ENCODE measurements around the gene ZNF407.

Gene ZNF407

GRCh38 chr18:74949611-74950010 is 351.9 kb downstream of the ZNF407 start:
- H3K79me2 ChIP-seq (ENCODE audit: control insufficient read depth, insufficient read depth, low read length) = no peaks in the 10 kb centered on the region
- no peak overlapping the region for H3K27ac ChIP-seq (ENCODE audit: low read depth, low read length)
- no peak overlapping the region for H2BK120ac ChIP-seq (ENCODE audit: low read depth, low read length)
- no CpG with 5 or more reads among the region's 1 CpG for WGBS (ENCODE audit: extremely low coverage, insufficient coverage, low lambda C conversion rate)
- no peak overlapping the region for H2BK15ac ChIP-seq (replicated peaks; ENCODE audit: low read depth)
- no peak overlapping the region for H3K4me2 ChIP-seq (ENCODE audit: low read length)
- H3K36me3 ChIP-seq (ENCODE audit: control insufficient read depth, insufficient read depth, low read length) = no peaks in the 10 kb centered on the region
- H3K4ac ChIP-seq (ENCODE audit: low read depth, low read length) = no peak overlapping the region
- H3K27me3 ChIP-seq (ENCODE audit: insufficient read depth, low read length, poor library complexity) = no peaks in the 10 kb centered on the region
- H3K18ac ChIP-seq (ENCODE audit: low read length) = no peak overlapping the region
- H3K4me1 ChIP-seq (ENCODE audit: control insufficient read depth, low read depth, low read length) = no peaks in the 10 kb centered on the region
- no peak for DNase-seq
- H3K79me1 ChIP-seq (ENCODE audit: low read length) = no peaks in the 10 kb centered on the region
- H3K56ac ChIP-seq (ENCODE audit: low read length) = no peak overlapping the region
- H3K9ac ChIP-seq (ENCODE audit: low read length) = no peak overlapping the region
- H2AK5ac ChIP-seq (ENCODE audit: low read length) = no peak overlapping the region
- no peak overlapping the region for H3K23ac ChIP-seq (ENCODE audit: low read length)
- no peak overlapping the region for H2BK5ac ChIP-seq (ENCODE audit: low read length)
- H4K5ac ChIP-seq (ENCODE audit: low read length) = no peak overlapping the region
- H4K8ac ChIP-seq (ENCODE audit: low read depth, low read length) = no peak overlapping the region
- no peak overlapping the region for H3K4me3 ChIP-seq (ENCODE audit: low read length)

- H3K4ac ChIP-seq (ENCODE audit: low read depth, low read length) = no peak overlapping the region
- no peaks in the 10 kb centered on the region for H3K79me1 ChIP-seq (ENCODE audit: low read length)
- no peak overlapping the region for H4K8ac ChIP-seq (ENCODE audit: low read depth, low read length)
- H3K18ac ChIP-seq (ENCODE audit: low read length) = no peak overlapping the region
- H3K36me3 ChIP-seq (ENCODE audit: control insufficient read depth, insufficient read depth, low read length) = no peaks in the 10 kb centered on the region
- H3K4me3 ChIP-seq (ENCODE audit: low read length) = no peak overlapping the region
- H3K4me1 ChIP-seq (ENCODE audit: control insufficient read depth, low read depth, low read length) = no peaks in the 10 kb centered on the region
- H3K27me3 ChIP-seq (ENCODE audit: insufficient read depth, low read length, poor library complexity) = no peaks in the 10 kb centered on the region
- H3K23ac ChIP-seq (ENCODE audit: low read length) = no peak overlapping the region
- no peak overlapping the region for H3K4me2 ChIP-seq (ENCODE audit: low read length)
- H2BK15ac ChIP-seq (replicated peaks; ENCODE audit: low read depth) = no peak overlapping the region
- H2BK5ac ChIP-seq (ENCODE audit: low read length) = no peak overlapping the region
- no peak overlapping the region for H3K56ac ChIP-seq (ENCODE audit: low read length)
- H3K9ac ChIP-seq (ENCODE audit: low read length) = no peak overlapping the region
- no CpG with 5 or more reads among the region's 4 CpGs for WGBS (ENCODE audit: extremely low coverage, insufficient coverage, low lambda C conversion rate)
- H3K27ac ChIP-seq (ENCODE audit: low read depth, low read length) = no peak overlapping the region
- DNase-seq = peak; percentile 15
- no peaks in the 10 kb centered on the region for H3K79me2 ChIP-seq (ENCODE audit: control insufficient read depth, insufficient read depth, low read length)
- no peak overlapping the region for H2BK120ac ChIP-seq (ENCODE audit: low read depth, low read length)
- H4K5ac ChIP-seq (ENCODE audit: low read length) = no peak overlapping the region
- no peak overlapping the region for H2AK5ac ChIP-seq (ENCODE audit: low read length)
Observed at GRCh38 chr18:74950479-74950878, 352.8 kb downstream of the ZNF407 start.

- WGBS (ENCODE audit: extremely low coverage, insufficient coverage, low lambda C conversion rate) = no CpG with 5 or more reads among the region's 4 CpGs
- Histone ChIP-seq H4K8ac (ENCODE audit: low read depth, low read length) (no peak overlapping the region), H3K79me2 (ENCODE audit: control insufficient read depth, insufficient read depth, low read length) (no peaks in the 10 kb centered on the region), H3K36me3 (ENCODE audit: control insufficient read depth, insufficient read depth, low read length) (no peaks in the 10 kb centered on the region), H3K4ac (ENCODE audit: low read depth, low read length) (no peak overlapping the region), H2BK15ac (replicated peaks; ENCODE audit: low read depth) (no peak overlapping the region), H4K5ac (ENCODE audit: low read length) (no peak overlapping the region), H3K27ac (ENCODE audit: low read depth, low read length) (no peak overlapping the region), H2AK5ac (ENCODE audit: low read length) (no peak overlapping the region), H2BK5ac (ENCODE audit: low read length) (no peak overlapping the region), H3K79me1 (ENCODE audit: low read length) (no peaks in the 10 kb centered on the region), H3K4me2 (ENCODE audit: low read length) (no peak overlapping the region), H2BK120ac (ENCODE audit: low read depth, low read length) (no peak overlapping the region), H3K18ac (ENCODE audit: low read length) (no peak overlapping the region), H3K56ac (ENCODE audit: low read length) (no peak overlapping the region), H3K27me3 (ENCODE audit: insufficient read depth, low read length, poor library complexity) (no peaks in the 10 kb centered on the region), H3K4me3 (ENCODE audit: low read length) (no peak overlapping the region), H3K23ac (ENCODE audit: low read length) (no peak overlapping the region), H3K4me1 (ENCODE audit: control insufficient read depth, low read depth, low read length) (no peaks in the 10 kb centered on the region), H3K9ac (ENCODE audit: low read length) (no peak overlapping the region)
- no peak for DNase-seq
Observed at GRCh38 chr18:74951165-74951760, 353.6 kb downstream of the ZNF407 start.

GRCh38 chr18:74957588-74958224 is 360.0 kb downstream of the ZNF407 start:
- no peaks in the 10 kb centered on the region for H3K79me2 ChIP-seq (ENCODE audit: control insufficient read depth, insufficient read depth, low read length)
- no peak overlapping the region for H3K4ac ChIP-seq (ENCODE audit: low read depth, low read length)

GRCh38 chr18:74959216-74959615 is 361.5 kb downstream of the ZNF407 start:
- Histone ChIP-seq H3K18ac (ENCODE audit: low read length) (no peak overlapping the region), H3K36me3 (ENCODE audit: control insufficient read depth, insufficient read depth, low read length) (no peaks in the 10 kb centered on the region), H2BK5ac (ENCODE audit: low read length) (no peak overlapping the region), H2AK5ac (ENCODE audit: low read length) (no peak overlapping the region), H3K56ac (ENCODE audit: low read length) (no peak overlapping the region), H3K4me1 (ENCODE audit: control insufficient read depth, low read depth, low read length) (no peaks in the 10 kb centered on the region), H4K5ac (ENCODE audit: low read length) (no peak overlapping the region), H3K27ac (ENCODE audit: low read depth, low read length) (no peak overlapping the region), H2BK15ac (replicated peaks; ENCODE audit: low read depth) (no peak overlapping the region), H3K79me1 (ENCODE audit: low read length) (no peaks in the 10 kb centered on the region), H3K27me3 (ENCODE audit: insufficient read depth, low read length, poor library complexity) (no peaks in the 10 kb centered on the region), H3K4ac (ENCODE audit: low read depth, low read length) (no peak overlapping the region), H3K9ac (ENCODE audit: low read length) (no peak overlapping the region), H2BK120ac (ENCODE audit: low read depth, low read length) (no peak overlapping the region), H3K4me2 (ENCODE audit: low read length) (no peak overlapping the region), H3K79me2 (ENCODE audit: control insufficient read depth, insufficient read depth, low read length) (no peaks in the 10 kb centered on the region), H3K23ac (ENCODE audit: low read length) (no peak overlapping the region), H3K4me3 (ENCODE audit: low read length) (no peak overlapping the region), H4K8ac (ENCODE audit: low read depth, low read length) (no peak overlapping the region)
- no CpG with 5 or more reads among the region's 3 CpGs for WGBS (ENCODE audit: extremely low coverage, insufficient coverage, low lambda C conversion rate)
- no peak for DNase-seq

More at GRCh38 chr18:74957588-74958224, 360.0 kb downstream of the ZNF407 start:
- no peak overlapping the region for H2BK120ac ChIP-seq (ENCODE audit: low read depth, low read length)
- no peak overlapping the region for H2BK5ac ChIP-seq (ENCODE audit: low read length)
- no peak overlapping the region for H3K27ac ChIP-seq (ENCODE audit: low read depth, low read length)
- no peaks in the 10 kb centered on the region for H3K79me1 ChIP-seq (ENCODE audit: low read length)
- DNase-seq = no peak
- H3K18ac ChIP-seq (ENCODE audit: low read length) = no peak overlapping the region
- H3K36me3 ChIP-seq (ENCODE audit: control insufficient read depth, insufficient read depth, low read length) = no peaks in the 10 kb centered on the region
- H4K8ac ChIP-seq (ENCODE audit: low read depth, low read length) = no peak overlapping the region
- no peak overlapping the region for H3K4me2 ChIP-seq (ENCODE audit: low read length)
- H4K5ac ChIP-seq (ENCODE audit: low read length) = no peak overlapping the region
- H3K23ac ChIP-seq (ENCODE audit: low read length) = no peak overlapping the region
- no peaks in the 10 kb centered on the region for H3K27me3 ChIP-seq (ENCODE audit: insufficient read depth, low read length, poor library complexity)
- WGBS (ENCODE audit: extremely low coverage, insufficient coverage, low lambda C conversion rate) = no CpG with 5 or more reads among the region's 8 CpGs
- H2BK15ac ChIP-seq (replicated peaks; ENCODE audit: low read depth) = no peak overlapping the region
- H3K56ac ChIP-seq (ENCODE audit: low read length) = no peak overlapping the region
- no peak overlapping the region for H3K9ac ChIP-seq (ENCODE audit: low read length)
- no peaks in the 10 kb centered on the region for H3K4me1 ChIP-seq (ENCODE audit: control insufficient read depth, low read depth, low read length)
- H3K4me3 ChIP-seq (ENCODE audit: low read length) = no peak overlapping the region
- no peak overlapping the region for H2AK5ac ChIP-seq (ENCODE audit: low read length)

GRCh38 chr18:74961596-74961995 is 363.9 kb downstream of the ZNF407 start:
- no peak for DNase-seq

More at GRCh38 chr18:74961596-74961995, 363.9 kb downstream of the ZNF407 start:
- Histone ChIP-seq H3K9ac (ENCODE audit: low read length) (no peak overlapping the region), H3K79me1 (ENCODE audit: low read length) (no peaks in the 10 kb centered on the region), H3K4me3 (ENCODE audit: low read length) (no peak overlapping the region), H3K36me3 (ENCODE audit: control insufficient read depth, insufficient read depth, low read length) (no peaks in the 10 kb centered on the region), H4K8ac (ENCODE audit: low read depth, low read length) (no peak overlapping the region), H2BK15ac (replicated peaks; ENCODE audit: low read depth) (no peak overlapping the region), H3K27me3 (ENCODE audit: insufficient read depth, low read length, poor library complexity) (no peaks in the 10 kb centered on the region), H3K4me1 (ENCODE audit: control insufficient read depth, low read depth, low read length) (no peaks in the 10 kb centered on the region), H2BK5ac (ENCODE audit: low read length) (no peak overlapping the region), H3K4ac (ENCODE audit: low read depth, low read length) (no peak overlapping the region), H3K18ac (ENCODE audit: low read length) (no peak overlapping the region), H3K4me2 (ENCODE audit: low read length) (no peak overlapping the region), H3K79me2 (ENCODE audit: control insufficient read depth, insufficient read depth, low read length) (no peaks in the 10 kb centered on the region), H2AK5ac (ENCODE audit: low read length) (no peak overlapping the region), H4K5ac (ENCODE audit: low read length) (no peak overlapping the region), H3K56ac (ENCODE audit: low read length) (no peak overlapping the region), H3K27ac (ENCODE audit: low read depth, low read length) (no peak overlapping the region), H3K23ac (ENCODE audit: low read length) (no peak overlapping the region), H2BK120ac (ENCODE audit: low read depth, low read length) (no peak overlapping the region)
- no CpG with 5 or more reads among the region's 6 CpGs for WGBS (ENCODE audit: extremely low coverage, insufficient coverage, low lambda C conversion rate)
